ENCODE measurements around the gene TRUB2. TPM values are rescaled to one million over a fixed set of nuclear protein-coding genes. Genes with fewer than 3 reads are reported as not detected.
"Not testable (repeated sequence)": the region's sequence is repeated elsewhere in the genome, so short reads cannot be mapped to it uniquely, and the experiment has no call there.

The TRUB2 gene
- total and polyA plus RNA-seq, 2 donors: 13.7 to 14.8 TPM

DNA sequence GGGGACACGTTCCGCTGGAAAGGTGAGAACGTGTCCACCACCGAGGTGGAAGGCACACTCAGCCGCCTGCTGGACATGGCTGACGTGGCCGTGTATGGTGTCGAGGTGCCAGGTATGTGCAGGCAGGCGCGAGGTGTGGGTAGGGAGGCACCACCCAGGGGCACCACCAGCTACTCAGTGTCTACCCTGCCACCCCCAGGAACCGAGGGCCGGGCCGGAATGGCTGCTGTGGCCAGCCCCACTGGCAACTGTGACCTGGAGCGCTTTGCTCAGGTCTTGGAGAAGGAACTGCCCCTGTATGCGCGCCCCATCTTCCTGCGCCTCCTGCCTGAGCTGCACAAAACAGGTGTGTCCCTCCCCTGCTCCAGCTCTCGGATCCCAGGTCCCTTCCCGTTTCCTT lies 33.2 kb upstream of the TRUB2 start:
- WGBS: 96% methylated on average over 19 of the region's 19 CpGs
- no peak overlapping the region for H3K27ac ChIP-seq (ENCODE audit: low read depth)
- DNase-seq (ENCODE audit: extremely low spot score): no peak
- no peak overlapping the region for H3K4me3 ChIP-seq (ENCODE audit: low read depth, low read length)
- peaks cover 2% of the 10 kb centered on the region for H3K36me3 ChIP-seq (ENCODE audit: insufficient read depth)
- H3K4me1 ChIP-seq (ENCODE audit: insufficient read depth): no peaks in the 10 kb centered on the region

DNA sequence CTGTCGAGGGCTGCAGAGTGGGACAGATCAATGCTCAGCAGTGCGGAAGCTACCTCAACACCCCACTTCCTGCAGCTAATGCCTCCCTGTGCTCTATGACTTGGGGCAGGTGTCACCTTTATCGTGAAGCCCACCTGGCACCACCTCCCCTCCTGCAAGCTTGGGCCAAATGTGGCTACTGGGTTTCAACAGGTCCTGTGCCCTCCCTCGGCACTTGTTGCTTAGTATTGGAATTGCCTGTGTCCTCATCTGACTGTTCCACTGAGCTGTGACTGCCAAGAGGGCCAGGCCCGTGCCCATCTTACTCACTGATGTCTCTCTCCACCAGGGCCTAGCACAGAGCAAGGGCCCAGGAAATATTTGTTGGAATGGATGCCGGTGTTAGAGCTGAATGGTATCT lies 27.5 kb upstream of the TRUB2 start:
- Histone ChIP-seq H3K4me1 (ENCODE audit: insufficient read depth) (no peaks in the 10 kb centered on the region), H3K27ac (ENCODE audit: low read depth) (no peak overlapping the region), H3K36me3 (ENCODE audit: insufficient read depth) (peaks cover 2% of the 10 kb centered on the region), H3K4me3 (ENCODE audit: low read depth, low read length) (no peak overlapping the region)
- WGBS: 92% methylated on average over 6 of the region's 6 CpGs
- DNase-seq (ENCODE audit: extremely low spot score): no peak

DNA sequence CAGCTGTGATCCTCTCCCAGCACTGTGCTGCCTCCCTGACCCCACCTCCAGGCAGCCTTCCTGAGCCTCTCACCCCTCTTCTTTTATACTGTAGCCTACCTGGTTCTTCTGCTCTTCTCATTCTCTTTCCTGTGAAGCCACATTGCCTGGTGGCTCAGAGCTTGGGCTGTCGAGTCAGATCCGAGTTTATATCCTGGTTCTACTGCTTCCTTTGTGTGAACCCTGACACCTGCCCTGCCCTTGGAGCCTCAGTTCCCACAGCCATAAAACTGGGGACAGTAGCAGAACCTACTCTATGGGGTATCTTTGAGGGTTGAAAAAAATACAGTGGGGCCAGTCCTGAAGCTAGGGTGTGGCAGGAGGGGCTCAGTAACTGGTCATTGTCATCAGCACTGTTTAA lies 26.9 kb upstream of the TRUB2 start:
- H3K4me1 ChIP-seq (ENCODE audit: insufficient read depth): no peaks in the 10 kb centered on the region
- no peak overlapping the region for H3K4me3 ChIP-seq (ENCODE audit: low read depth, low read length)
- 85% methylated on average over 2 of the region's 2 CpGs for WGBS
- peaks cover 2% of the 10 kb centered on the region for H3K36me3 ChIP-seq (ENCODE audit: insufficient read depth)
- no peak overlapping the region for H3K27ac ChIP-seq (ENCODE audit: low read depth)
- DNase-seq (ENCODE audit: extremely low spot score): no peak

DNA sequence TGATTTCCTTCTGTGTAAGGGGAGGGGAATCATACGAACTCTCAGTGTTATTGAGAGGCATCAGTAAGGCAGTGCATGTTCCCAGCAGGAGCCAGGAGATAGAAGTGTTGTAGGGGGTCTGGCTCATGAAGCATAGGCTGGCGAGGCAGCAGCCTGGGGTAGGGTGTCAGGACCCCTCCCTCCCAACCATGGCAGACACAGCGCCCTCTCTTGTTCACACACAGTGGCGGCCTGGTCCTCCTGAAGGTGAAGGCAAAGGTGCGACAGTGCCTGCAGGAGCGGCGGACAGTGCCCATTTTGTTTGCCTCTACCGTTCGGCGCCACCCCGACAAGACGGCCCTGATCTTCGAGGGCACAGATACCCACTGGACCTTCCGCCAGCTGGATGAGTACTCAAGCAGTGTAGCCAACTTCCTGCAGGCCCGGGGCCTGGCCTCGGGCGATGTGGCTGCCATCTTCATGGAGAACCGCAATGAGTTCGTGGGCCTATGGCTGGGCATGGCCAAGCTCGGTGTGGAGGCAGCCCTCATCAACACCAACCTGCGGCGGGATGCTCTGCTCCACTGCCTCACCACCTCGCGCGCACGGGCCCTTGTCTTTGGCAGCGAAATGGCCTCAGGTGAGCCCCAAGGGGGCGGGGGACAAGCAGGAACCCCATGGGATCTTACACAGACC lies 22.8 kb upstream of the TRUB2 start:
- Histone ChIP-seq H3K4me3 (ENCODE audit: low read depth, low read length) (no peak overlapping the region), H3K36me3 (ENCODE audit: insufficient read depth) (peaks cover 2% of the 10 kb centered on the region), H3K27ac (ENCODE audit: low read depth) (no peak overlapping the region), H3K4me1 (ENCODE audit: insufficient read depth) (no peaks in the 10 kb centered on the region)
- no peak for DNase-seq (ENCODE audit: extremely low spot score)
- WGBS: 94% methylated on average over 28 of the region's 28 CpGs

DNA sequence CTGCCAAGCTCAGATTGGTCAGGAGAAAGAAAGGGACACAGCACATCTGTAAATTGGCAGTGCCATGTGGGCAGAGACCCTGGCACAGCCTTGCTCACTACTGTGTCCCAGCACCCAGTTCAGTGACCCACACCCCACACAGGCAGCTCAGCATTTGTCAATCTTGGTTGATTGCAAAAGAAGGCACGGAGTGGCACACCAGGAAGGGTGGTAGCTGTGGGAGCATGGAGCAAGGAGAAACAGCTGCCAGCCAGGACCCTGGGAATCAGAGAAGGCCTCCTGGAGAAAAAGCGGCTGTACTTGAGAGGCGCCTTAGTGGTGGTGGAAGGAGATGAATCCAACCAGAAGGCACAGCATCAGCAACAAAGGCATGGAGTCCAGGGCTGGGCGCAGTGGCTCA lies 21.6 kb upstream of the TRUB2 start:
- Histone ChIP-seq H3K36me3 (ENCODE audit: insufficient read depth) (peaks cover 2% of the 10 kb centered on the region), H3K27ac (ENCODE audit: low read depth) (no peak overlapping the region), H3K4me1 (ENCODE audit: insufficient read depth) (no peaks in the 10 kb centered on the region), H3K4me3 (ENCODE audit: low read depth, low read length) (no peak overlapping the region)
- no peak for DNase-seq (ENCODE audit: extremely low spot score)
- 97% methylated on average over 4 of the region's 4 CpGs for whole genome bisulfite sequencing

DNA sequence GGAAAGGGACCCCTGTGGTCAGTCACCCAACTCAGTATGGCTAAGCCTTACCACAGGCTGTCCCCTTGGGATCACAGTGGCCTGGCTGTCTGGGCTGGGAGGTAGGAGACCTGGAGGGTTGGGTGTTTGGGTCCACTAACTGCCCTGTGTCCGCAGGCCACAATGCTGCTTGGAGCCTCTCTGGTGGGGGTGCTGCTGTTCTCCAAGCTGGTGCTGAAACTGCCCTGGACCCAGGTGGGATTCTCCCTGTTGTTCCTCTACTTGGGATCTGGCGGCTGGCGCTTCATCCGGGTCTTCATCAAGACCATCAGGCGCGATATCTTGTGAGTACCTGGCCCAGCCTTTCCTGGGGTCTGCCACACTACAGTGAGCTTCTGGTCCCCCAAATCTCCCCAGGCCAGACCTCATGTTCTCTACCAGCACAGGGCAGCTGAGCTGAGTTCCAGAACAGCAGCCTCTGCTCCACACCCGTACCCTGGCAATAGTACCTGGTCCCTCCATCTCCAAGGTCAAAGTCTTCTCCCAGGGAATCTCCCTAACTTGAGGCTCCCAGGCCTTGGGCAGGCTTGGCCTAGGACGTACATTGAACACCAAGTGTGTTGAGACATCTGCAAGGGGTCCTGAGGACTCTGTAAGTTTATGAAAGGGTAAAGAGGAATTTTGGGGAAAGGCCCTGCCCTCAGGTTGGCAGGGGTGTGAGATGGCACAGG lies 20.9 kb upstream of the TRUB2 start:
- 96% methylated on average over 8 of the region's 8 CpGs for WGBS
- no peak overlapping the region for H3K27ac ChIP-seq (ENCODE audit: low read depth)
- no peaks in the 10 kb centered on the region for H3K36me3 ChIP-seq (ENCODE audit: insufficient read depth)
- H3K4me3 ChIP-seq (ENCODE audit: low read depth, low read length): no peak overlapping the region
- DNase-seq (ENCODE audit: extremely low spot score): no peak
- H3K4me1 ChIP-seq (ENCODE audit: insufficient read depth): no peaks in the 10 kb centered on the region

DNA sequence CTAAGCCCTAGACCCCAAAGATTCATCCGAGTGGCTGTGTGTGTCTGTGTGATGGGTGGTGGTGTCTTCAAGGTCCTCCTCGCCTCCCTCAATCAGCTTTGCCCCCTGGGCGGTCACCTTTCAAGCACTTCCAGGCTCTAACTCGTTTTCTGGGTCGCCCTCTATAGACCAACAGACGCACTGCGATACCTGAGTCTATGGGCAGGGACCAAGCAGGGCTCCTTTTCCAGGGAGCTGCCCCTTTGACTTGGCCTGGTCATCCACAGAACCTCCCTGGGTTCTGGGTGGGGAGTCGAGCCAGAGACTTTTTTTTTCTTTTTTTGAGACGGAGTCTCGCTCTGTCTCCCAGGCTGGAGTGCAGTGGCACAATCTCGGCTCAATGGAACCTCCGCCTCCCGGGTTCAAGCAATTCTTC lies 19.2 kb upstream of the TRUB2 start:
- Histone ChIP-seq H3K4me1 (ENCODE audit: insufficient read depth) (no peaks in the 10 kb centered on the region), H3K27ac (ENCODE audit: low read depth) (no peak overlapping the region), H3K36me3 (ENCODE audit: insufficient read depth) (no peaks in the 10 kb centered on the region), H3K4me3 (ENCODE audit: low read depth, low read length) (peak overlapping the region; percentile 84)
- WGBS: 33% methylated on average over 13 of the region's 13 CpGs
- no peak for DNase-seq (ENCODE audit: extremely low spot score)

DNA sequence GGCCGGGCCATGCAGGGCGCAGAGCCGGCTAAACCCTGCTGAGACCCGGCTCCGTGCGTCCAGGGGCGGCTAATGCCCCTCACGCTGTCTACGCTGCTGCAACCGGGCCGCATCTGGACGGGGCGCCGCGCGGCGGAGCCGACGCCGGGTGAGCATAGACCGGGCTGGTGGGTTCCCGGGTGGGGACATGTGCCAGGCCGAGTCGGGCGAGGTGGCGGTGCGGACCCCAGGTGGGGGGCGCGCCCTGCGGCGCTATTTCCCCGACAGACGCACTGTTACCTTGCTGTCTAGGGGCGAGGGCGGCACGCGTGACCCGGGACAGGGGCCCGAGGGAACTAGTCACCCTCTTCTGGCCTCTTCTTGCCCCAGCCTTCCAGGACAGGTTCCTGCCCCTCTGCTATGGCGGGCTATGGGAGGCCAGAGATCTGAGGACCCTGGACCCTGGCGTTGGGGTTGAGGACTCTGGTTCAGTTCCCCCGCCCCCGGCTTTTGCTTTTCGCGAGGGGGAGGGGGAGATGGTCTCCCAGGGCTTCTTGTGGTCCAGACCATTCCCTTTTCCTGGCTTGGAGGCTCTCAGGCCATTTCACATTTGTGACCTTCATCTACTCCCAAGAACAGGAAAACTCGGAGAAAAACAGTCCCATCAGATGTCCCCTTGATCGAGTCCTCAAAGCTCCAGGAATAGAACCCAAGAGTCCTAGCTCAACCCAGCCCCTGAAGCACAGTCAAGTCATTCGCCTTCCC lies 18.6 kb upstream of the TRUB2 start:
- no peak for DNase-seq (ENCODE audit: extremely low spot score)
- H3K4me3 ChIP-seq (ENCODE audit: low read depth, low read length): peak overlapping the region; percentile 84
- H3K4me1 ChIP-seq (ENCODE audit: insufficient read depth): no peaks in the 10 kb centered on the region
- peak overlapping the region; percentile 70 for H3K27ac ChIP-seq (ENCODE audit: low read depth)
- H3K36me3 ChIP-seq (ENCODE audit: insufficient read depth): no peaks in the 10 kb centered on the region
- under 1% methylated on average over 48 of the region's 48 CpGs for WGBS

DNA sequence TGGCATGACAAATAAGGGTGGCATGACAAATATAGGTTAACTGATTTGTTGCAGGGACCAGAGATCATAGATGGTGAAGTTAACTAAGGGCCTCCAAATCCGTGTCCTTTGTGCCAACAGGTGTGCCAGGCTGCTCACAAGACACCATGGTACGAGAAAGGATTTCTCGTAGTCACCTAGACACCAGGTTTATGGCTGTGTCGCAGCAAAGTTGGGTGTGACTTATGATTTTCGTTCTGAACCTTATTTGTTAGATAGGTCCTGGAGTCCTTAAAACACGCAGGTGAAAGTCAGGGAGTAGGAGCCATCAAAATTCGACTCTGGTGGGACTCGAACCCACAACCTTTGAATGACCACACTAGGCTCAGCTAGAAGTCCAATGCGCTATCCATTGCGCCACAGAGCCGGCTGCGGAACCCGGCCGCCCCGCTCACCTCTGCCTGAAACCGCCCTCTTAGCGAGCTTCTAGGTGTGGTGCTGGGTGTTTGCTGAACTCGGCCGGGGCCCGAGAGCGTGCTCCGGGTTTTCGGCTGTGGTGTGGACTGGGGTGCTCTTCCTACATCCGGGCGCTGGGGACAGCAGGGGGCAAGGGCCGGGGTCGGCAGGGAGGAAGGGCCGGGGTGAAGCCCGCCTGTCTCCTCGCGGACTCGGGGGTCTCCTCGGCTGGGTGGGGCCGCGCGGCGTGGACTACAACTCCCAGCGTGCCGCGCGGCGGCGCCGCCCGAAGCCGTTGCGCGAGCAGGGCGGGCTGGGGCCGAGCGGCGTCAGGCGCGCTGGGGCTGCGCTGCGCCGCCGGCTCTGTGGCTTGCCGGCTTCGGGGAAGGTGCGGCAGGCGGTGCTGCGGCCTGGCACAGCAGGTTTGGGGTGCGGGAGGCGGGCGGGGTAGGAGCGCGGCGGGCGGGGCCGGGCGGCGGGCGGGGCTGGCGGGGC lies 17.8 kb upstream of the TRUB2 start, which contains the start of gene SLC27A4:
Gene SLC27A4 (plus strand): TSS at position 767 of the 930 bp plus-strand sequence. CDS start 2,606 bp downstream, outside the sequence.
- H3K27ac ChIP-seq (ENCODE audit: low read depth): peak within 1 kb of the TSS; percentile 70
- 6% methylated on average over 75 of the region's 75 CpGs for WGBS
- no peaks in the 10 kb centered on the region for H3K4me1 ChIP-seq (ENCODE audit: insufficient read depth)
- DNase-seq (ENCODE audit: extremely low spot score): no peak
- no peaks in the 10 kb centered on the region for H3K36me3 ChIP-seq (ENCODE audit: insufficient read depth)
- H3K4me3 ChIP-seq (ENCODE audit: low read depth, low read length): peak within 1 kb of the TSS; percentile 84

DNA sequence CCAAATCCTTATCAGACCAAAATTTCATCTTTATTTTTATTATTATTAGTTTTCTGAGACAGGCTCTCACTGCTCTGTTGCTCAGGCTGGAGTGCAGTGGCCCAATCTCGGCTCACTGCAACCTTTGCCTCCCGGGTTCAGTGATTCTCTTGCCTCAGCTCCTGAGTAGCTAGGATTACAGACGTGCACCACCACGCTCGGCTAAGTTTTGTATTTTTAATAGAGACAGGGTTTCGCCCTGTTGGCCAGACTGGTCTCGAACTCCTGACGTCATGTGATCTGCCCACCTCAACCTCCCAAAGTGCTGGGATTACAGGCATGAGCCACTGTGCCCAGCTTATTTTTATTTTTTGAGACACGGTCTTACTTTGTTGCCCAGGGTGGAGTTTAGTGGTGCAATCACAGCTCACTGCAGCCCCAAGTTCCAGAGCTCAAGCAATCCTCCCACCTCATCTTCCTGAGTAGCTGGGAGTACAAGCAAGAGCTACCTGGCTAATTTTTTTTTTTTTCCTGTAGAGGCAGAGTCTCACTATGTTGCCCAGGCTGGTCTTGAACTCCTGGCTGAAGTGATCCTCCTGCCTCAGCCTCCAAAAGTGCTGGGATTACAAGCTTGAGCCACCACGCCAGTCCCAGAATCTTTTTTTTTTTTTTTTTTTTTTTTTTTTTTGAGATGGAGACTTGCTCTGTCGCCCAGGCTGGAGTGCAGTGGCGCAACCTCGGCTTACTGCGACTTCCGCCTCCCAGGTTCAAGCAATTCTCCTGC lies 16.8 kb upstream of the TRUB2 start:
- H3K4me3 ChIP-seq (ENCODE audit: low read depth, low read length); DNase-seq (ENCODE audit: extremely low spot score); H3K36me3 ChIP-seq (ENCODE audit: insufficient read depth); H3K4me1 ChIP-seq (ENCODE audit: insufficient read depth); H3K27ac ChIP-seq (ENCODE audit: low read depth): not testable (repeated sequence)
- WGBS: 91% methylated on average over 15 of the region's 15 CpGs

DNA sequence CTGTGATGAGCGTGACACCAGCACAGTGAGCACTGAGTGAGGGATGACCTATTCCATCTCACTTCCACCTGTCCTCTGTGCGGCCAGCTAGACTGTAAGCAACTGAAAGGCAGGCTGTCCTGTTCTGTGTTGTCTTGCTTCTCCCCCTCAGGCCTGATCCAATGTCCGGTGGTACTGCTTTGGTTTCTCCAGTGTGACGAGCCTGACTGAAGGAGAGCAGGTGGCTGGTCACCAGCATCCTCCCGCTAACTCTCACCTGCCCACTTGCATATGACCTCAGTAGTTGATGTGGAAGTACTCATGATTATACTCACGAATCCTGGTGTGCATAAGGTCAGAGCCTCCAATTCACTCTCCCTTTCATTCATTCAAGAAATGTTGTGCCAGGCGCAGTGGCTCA lies 15.7 kb upstream of the TRUB2 start:
- no peaks in the 10 kb centered on the region for H3K4me1 ChIP-seq (ENCODE audit: insufficient read depth)
- H3K36me3 ChIP-seq (ENCODE audit: insufficient read depth): no peaks in the 10 kb centered on the region
- H3K4me3 ChIP-seq (ENCODE audit: low read depth, low read length): no peak overlapping the region
- 93% methylated on average over 7 of the region's 7 CpGs for WGBS
- DNase-seq (ENCODE audit: extremely low spot score): no peak
- H3K27ac ChIP-seq (ENCODE audit: low read depth): no peak overlapping the region

DNA sequence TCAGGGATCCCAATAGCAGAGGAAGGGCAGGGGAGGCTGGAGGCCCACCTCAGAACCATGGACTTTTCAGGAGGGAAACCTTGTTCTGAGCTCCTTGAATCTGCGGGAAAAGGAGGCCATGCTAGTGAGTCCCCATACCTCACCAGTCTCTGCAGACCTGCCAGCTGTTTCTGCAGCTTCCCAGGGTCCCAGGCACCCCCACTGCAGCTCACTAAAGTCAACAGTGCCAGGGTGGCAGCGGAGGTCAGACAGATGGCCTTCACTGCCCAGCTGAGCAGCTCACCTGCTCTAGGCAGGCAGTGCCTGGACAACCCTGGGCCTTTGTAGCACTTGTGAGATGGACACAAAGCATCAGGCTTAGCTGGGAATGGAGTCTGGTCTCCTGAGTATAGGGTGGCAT lies 13.7 kb upstream of the TRUB2 start:
- Histone ChIP-seq H3K4me3 (ENCODE audit: low read depth, low read length) (no peak overlapping the region), H3K4me1 (ENCODE audit: insufficient read depth) (no peaks in the 10 kb centered on the region), H3K27ac (ENCODE audit: low read depth) (no peak overlapping the region), H3K36me3 (ENCODE audit: insufficient read depth) (no peaks in the 10 kb centered on the region)
- WGBS: 94% methylated on average over 2 of the region's 2 CpGs
- DNase-seq (ENCODE audit: extremely low spot score): no peak

Data from urinary bladder (tissue), 4 donors.